ENCODE data around the gene HHIPL1.

DNA sequence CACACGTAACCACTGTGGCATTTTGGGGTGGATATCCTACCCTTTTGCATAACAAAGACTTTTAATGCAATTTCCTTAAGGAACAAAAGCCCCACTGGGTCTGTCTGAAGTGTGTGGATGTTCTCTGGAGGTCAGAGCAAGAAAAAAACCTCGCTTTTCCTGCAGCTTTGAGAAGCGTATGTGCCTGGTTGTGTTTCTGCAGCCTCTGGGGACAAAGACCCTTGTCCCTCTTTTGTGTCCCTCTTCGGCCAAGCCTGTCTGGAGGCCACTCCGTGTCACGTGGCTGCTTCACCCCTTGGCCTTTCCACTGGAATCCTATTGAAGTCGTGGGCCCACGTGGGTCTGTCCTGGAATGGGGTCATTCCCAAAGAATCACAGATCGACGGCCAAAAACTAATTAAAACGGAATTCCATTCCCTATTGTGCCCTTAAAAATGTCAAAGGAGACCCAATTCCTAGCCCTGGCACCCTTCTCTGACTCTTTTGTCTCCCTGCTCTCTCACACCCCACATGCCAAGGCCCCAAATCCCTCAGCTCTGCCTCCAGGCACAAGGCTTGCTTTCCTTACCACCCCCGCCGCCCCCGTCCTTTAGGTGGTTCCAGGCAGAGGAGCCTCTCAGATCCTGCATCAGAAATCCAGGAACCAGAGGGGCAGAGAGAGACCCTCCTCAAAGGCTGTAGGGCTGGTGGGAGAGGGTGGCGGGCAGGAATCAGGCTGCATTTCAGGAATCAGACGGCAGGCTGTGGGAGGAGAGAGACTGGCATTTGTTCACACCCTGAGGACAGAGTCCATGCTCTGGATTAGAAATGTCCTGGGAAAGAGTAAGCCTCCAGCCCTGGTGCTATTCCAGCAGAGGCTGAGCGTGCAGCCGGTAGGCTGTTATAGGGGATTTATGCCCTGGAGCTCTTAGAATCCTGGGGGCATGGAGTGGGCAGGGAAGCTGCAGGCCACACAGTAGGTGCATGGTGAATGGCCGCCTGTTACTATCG is 26.6 kb downstream of the HHIPL1 start:
- TF ChIP-seq, protein P1, sequence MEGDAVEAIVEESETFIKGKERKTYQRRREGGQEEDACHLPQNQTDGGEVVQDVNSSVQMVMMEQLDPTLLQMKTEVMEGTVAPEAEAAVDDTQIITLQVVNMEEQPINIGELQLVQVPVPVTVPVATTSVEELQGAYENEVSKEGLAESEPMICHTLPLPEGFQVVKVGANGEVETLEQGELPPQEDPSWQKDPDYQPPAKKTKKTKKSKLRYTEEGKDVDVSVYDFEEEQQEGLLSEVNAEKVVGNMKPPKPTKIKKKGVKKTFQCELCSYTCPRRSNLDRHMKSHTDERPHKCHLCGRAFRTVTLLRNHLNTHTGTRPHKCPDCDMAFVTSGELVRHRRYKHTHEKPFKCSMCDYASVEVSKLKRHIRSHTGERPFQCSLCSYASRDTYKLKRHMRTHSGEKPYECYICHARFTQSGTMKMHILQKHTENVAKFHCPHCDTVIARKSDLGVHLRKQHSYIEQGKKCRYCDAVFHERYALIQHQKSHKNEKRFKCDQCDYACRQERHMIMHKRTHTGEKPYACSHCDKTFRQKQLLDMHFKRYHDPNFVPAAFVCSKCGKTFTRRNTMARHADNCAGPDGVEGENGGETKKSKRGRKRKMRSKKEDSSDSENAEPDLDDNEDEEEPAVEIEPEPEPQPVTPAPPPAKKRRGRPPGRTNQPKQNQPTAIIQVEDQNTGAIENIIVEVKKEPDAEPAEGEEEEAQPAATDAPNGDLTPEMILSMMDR (IDR thresholded peaks at IDR 0.05): no peak
- no peak for TF ChIP-seq EZH2 (IDR thresholded peaks at IDR 0.05)
- no peak for TF ChIP-seq EZH2phosphoT487 (IDR thresholded peaks at IDR 0.05)
